A673 (cell line): ENCODE results near the gene FSIP1. TPM values are rescaled to one million over a fixed set of nuclear protein-coding genes. Genes with fewer than 3 reads are reported as not detected.

Experiments used
- BruUV-seq: library from RNA; stranded (reverse); fragments of 400-500 nt; replicated peaks from 2 replicates; lab custom pipeline; 2021; lab: Mats Ljungman, UMichigan
- CTCF ChIA-PET: fragments of 300-600 bp; sonication (Branson Sonifier 250); formaldehyde crosslinking; loops from one replicate; lab custom pipeline; 2022; ENCODE audit warnings: antibody characterized with exemption; lab: Charles Lee
- POLR2A ChIA-PET: fragments of 300-600 bp; sonication (Branson Sonifier 250); formaldehyde crosslinking; loops from one replicate; lab custom pipeline; 2022; ENCODE audit warnings: antibody characterized with exemption; ENCODE audit not compliant: low non-redundant PET; lab: Charles Lee
- DNase-seq: peaks from one replicate; pipeline ENCODE4 v3.0.0-alpha.2; 2015; ENCODE audit warnings: low spot score
- H3K27ac ChIP-seq: fragments of 200-600 bp; sonication (generic); 2 replicates; pipeline ENCODE4 v1.5.1; 2016; ENCODE audit warnings: mixed run types, low read depth, mild to moderate bottlenecking, mixed read lengths, antibody characterized with exemption, low read length; ENCODE audit not compliant: poor library complexity, severe bottlenecking
- H3K27me3 ChIP-seq: fragments of 200-600 bp; sonication (generic); replicated peaks from 2 replicates; pipeline ENCODE4 v1.6.1; 2017; ENCODE audit warnings: mixed run types, low read depth, mild to moderate bottlenecking, mixed read lengths, antibody characterized with exemption, low read length; ENCODE audit not compliant: insufficient read depth, poor library complexity
- H3K36me3 ChIP-seq: fragments of 200-600 bp; sonication (generic); 2 replicates; pipeline ENCODE4 v1.6.1; 2016; ENCODE audit warnings: mixed run types, mild to moderate bottlenecking, mixed read lengths, antibody characterized with exemption, low read length; ENCODE audit not compliant: insufficient read depth, poor library complexity, severe bottlenecking
- H3K4me1 ChIP-seq: fragments of 200-600 bp; sonication (generic); 2 replicates; pipeline ENCODE4 v1.6.1; 2017; ENCODE audit warnings: mixed run types, mild to moderate bottlenecking, mixed read lengths, antibody characterized with exemption, low read length; ENCODE audit not compliant: insufficient read depth, poor library complexity, severe bottlenecking
- H3K4me3 ChIP-seq: fragments of 200-600 bp; sonication (generic); 2 replicates; pipeline ENCODE4 v1.5.1; 2016; ENCODE audit warnings: low read depth, mixed run types, mild to moderate bottlenecking, mixed read lengths, low read length; ENCODE audit not compliant: poor library complexity, severe bottlenecking
- H3K9me3 ChIP-seq: fragments of 200-600 bp; sonication (generic); 2 replicates; pipeline ENCODE4 v1.6.1; 2016; ENCODE audit warnings: mixed run types, low read depth, mild to moderate bottlenecking, mixed read lengths, antibody characterized with exemption, low read length; ENCODE audit not compliant: poor library complexity, severe bottlenecking
- EZH2 ChIP-seq: fragments of 200-600 bp; sonication (generic); IDR thresholded peaks from 2 replicates; pipeline ENCODE4 v1.6.1; 2017; ENCODE audit warnings: borderline replicate concordance, low read depth, mild to moderate bottlenecking, mixed read lengths, antibody characterized with exemption, low read length; ENCODE audit not compliant: poor library complexity, severe bottlenecking
- intact Hi-C: fragments of 100-400 bp; cut with micrococcal nuclease; formaldehyde crosslinking; loops from one replicate; pipeline ENCODE4 v1.10.0; 2022; ENCODE audit not compliant: unreplicated experiment
- total RNA-seq: library from RNA; stranded (reverse); gene quantifications from 2 replicates; pipeline ENCODE4 v1.2.3, GENCODE V29; 2021
- TF ChIP-seq, protein P1 (sequence below): fragments of 300-800, 200-600 bp; sonication (generic); conservative IDR thresholded peaks from 2 replicates; pipeline ENCODE4 v1.5.1; 2017; ENCODE audit warnings: low read depth, mild to moderate bottlenecking, antibody characterized with exemption, low read length, moderate library complexity, mixed read lengths

FSIP1 gene
- total RNA-seq, 1 experiment from 2014 or later: 0.37 TPM

DNA sequence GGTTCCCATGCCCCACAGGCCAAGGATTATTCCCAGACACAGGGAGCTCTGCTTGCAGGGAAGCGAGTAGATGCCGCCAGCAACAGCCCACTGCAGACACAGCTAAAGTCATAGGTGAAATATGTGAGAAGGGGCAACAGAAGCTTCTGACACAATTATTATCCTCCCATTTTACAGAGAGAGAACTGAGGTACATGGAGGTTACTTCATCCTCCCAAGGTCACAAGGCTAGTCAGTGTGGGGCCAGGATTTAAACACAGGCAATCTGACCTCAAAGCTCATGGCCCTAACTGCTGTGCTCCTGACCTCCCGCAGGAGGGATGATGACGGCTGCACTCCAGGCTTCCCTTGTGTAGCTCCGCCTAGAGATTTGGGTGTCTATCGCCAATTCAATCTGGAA is 15.7 kb upstream of the FSIP1 start:
- Histone ChIP-seq H3K27ac (no peak overlapping the region), H3K36me3 (no peaks in the 10 kb centered on the region), H3K4me1 (no peaks in the 10 kb centered on the region), H3K27me3 (no peaks in the 10 kb centered on the region), H3K4me3 (no peak overlapping the region), H3K9me3 (no peaks in the 10 kb centered on the region)
- CTCF ChIA-PET: no interaction called here
- intact Hi-C loops: no loop called here
- no peak for DNase-seq
- BruUV-seq: no TSS peak
- POLR2A ChIA-PET: no interaction called here
- TF ChIP-seq, protein P1, sequence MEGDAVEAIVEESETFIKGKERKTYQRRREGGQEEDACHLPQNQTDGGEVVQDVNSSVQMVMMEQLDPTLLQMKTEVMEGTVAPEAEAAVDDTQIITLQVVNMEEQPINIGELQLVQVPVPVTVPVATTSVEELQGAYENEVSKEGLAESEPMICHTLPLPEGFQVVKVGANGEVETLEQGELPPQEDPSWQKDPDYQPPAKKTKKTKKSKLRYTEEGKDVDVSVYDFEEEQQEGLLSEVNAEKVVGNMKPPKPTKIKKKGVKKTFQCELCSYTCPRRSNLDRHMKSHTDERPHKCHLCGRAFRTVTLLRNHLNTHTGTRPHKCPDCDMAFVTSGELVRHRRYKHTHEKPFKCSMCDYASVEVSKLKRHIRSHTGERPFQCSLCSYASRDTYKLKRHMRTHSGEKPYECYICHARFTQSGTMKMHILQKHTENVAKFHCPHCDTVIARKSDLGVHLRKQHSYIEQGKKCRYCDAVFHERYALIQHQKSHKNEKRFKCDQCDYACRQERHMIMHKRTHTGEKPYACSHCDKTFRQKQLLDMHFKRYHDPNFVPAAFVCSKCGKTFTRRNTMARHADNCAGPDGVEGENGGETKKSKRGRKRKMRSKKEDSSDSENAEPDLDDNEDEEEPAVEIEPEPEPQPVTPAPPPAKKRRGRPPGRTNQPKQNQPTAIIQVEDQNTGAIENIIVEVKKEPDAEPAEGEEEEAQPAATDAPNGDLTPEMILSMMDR: no peak
- no peak for TF ChIP-seq EZH2

GRCh38 chr15:39797407-39797806 is 14.8 kb upstream of the FSIP1 start:
- no peak overlapping the region for H3K4me3 ChIP-seq
- intact Hi-C loops: no loop called here
- CTCF ChIA-PET: interaction anchor here (0.7 kb wide), 1 partner anchor 10 kb away, joined by 3 read pairs; no protein-coding TSS in a partner anchor
- no peaks in the 10 kb centered on the region for H3K4me1 ChIP-seq
- no peak for TF ChIP-seq EZH2
- TF ChIP-seq, protein P1: no peak
- no TSS peak for BruUV-seq
- H3K27me3 ChIP-seq: no peaks in the 10 kb centered on the region
- DNase-seq: no peak
- H3K9me3 ChIP-seq: no peaks in the 10 kb centered on the region
- POLR2A ChIA-PET: no interaction called here
- no peak overlapping the region for H3K27ac ChIP-seq
- no peaks in the 10 kb centered on the region for H3K36me3 ChIP-seq

DNA sequence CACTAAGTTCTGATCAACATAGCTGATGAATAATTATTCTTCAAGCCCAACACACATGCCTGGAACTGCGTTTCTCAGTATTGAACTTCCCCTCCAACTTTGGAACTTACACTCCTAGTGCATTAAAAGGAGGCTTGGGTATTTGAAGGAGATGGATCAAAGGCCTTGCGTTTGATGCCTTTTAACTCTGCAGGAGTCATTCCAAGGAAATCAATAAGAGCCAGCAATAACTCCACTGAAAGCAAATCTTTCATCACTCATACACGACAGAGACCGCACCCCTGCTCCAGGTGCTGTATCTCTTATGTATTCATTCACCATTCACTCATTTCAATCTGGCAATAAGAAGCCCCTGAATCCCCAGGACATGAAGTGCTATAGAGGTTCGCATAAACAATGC is 14.0 kb upstream of the FSIP1 start:
- TF ChIP-seq, protein P1: no peak
- TF ChIP-seq EZH2: no peak
- Histone ChIP-seq H3K36me3 (no peaks in the 10 kb centered on the region), H3K9me3 (no peaks in the 10 kb centered on the region), H3K4me1 (no peaks in the 10 kb centered on the region), H3K4me3 (no peak overlapping the region), H3K27ac (no peak overlapping the region), H3K27me3 (no peaks in the 10 kb centered on the region)
- intact Hi-C loops: no loop called here
- no TSS peak for BruUV-seq
- ChIA-PET POLR2A (no interaction called here), CTCF (interaction anchor here (0.7 kb wide), 1 partner anchor 9 kb away, joined by 3 read pairs; no protein-coding TSS in a partner anchor)
- DNase-seq: no peak
